ENCODE results near the gene WDR64.

- TF ChIP-seq EZH2 (IDR thresholded peaks at IDR 0.05; ENCODE audit: low read depth, unreplicated experiment) (no peak), POLR2AphosphoS5 (IDR thresholded peaks at IDR 0.05; ENCODE audit: low read depth) (no peak), JUNB (IDR thresholded peaks at IDR 0.05; ENCODE audit: unreplicated experiment) (no peak), EZH2phosphoT487 (IDR thresholded peaks at IDR 0.05; ENCODE audit: unreplicated experiment) (no peak), NANOG (IDR thresholded peaks at IDR 0.05; ENCODE audit: borderline replicate concordance) (no peak)
- TF ChIP-seq, protein P1, sequence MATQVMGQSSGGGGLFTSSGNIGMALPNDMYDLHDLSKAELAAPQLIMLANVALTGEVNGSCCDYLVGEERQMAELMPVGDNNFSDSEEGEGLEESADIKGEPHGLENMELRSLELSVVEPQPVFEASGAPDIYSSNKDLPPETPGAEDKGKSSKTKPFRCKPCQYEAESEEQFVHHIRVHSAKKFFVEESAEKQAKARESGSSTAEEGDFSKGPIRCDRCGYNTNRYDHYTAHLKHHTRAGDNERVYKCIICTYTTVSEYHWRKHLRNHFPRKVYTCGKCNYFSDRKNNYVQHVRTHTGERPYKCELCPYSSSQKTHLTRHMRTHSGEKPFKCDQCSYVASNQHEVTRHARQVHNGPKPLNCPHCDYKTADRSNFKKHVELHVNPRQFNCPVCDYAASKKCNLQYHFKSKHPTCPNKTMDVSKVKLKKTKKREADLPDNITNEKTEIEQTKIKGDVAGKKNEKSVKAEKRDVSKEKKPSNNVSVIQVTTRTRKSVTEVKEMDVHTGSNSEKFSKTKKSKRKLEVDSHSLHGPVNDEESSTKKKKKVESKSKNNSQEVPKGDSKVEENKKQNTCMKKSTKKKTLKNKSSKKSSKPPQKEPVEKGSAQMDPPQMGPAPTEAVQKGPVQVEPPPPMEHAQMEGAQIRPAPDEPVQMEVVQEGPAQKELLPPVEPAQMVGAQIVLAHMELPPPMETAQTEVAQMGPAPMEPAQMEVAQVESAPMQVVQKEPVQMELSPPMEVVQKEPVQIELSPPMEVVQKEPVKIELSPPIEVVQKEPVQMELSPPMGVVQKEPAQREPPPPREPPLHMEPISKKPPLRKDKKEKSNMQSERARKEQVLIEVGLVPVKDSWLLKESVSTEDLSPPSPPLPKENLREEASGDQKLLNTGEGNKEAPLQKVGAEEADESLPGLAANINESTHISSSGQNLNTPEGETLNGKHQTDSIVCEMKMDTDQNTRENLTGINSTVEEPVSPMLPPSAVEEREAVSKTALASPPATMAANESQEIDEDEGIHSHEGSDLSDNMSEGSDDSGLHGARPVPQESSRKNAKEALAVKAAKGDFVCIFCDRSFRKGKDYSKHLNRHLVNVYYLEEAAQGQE (IDR thresholded peaks at IDR 0.05; ENCODE audit: unreplicated experiment): no peak
- TF ChIP-seq, protein P2, sequence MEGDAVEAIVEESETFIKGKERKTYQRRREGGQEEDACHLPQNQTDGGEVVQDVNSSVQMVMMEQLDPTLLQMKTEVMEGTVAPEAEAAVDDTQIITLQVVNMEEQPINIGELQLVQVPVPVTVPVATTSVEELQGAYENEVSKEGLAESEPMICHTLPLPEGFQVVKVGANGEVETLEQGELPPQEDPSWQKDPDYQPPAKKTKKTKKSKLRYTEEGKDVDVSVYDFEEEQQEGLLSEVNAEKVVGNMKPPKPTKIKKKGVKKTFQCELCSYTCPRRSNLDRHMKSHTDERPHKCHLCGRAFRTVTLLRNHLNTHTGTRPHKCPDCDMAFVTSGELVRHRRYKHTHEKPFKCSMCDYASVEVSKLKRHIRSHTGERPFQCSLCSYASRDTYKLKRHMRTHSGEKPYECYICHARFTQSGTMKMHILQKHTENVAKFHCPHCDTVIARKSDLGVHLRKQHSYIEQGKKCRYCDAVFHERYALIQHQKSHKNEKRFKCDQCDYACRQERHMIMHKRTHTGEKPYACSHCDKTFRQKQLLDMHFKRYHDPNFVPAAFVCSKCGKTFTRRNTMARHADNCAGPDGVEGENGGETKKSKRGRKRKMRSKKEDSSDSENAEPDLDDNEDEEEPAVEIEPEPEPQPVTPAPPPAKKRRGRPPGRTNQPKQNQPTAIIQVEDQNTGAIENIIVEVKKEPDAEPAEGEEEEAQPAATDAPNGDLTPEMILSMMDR (conservative IDR thresholded peaks at IDR 0.05; ENCODE audit: low read depth in 2 of 2): no peak
Observed at GRCh38 chr1:241646201-241646600, 5.9 kb upstream of the WDR64 start.
